GM23338 (cell line): ENCODE data around the gene RALBP1.

ENCODE experiments used
- CTCF ChIP-seq, 2 experiments: fragments of 200-600 bp in 1 of 2; sonication (generic) in 1 of 2; conservative IDR thresholded peaks; 2 replicates each; pipeline versions ENCODE4 v1.5.1 to v1.6.1; 2016 to 2017; ENCODE audit warnings: antibody characterized with exemption in 2 of 2, low read depth in 2 of 2, mild to moderate bottlenecking in 2 of 2, moderate library complexity in 1 of 2
- EZH2phosphoT487 ChIP-seq: fragments of 200-600 bp; sonication (generic); IDR thresholded peaks from one replicate; pipeline ENCODE4 v1.8.1; 2018; ENCODE audit warnings: antibody characterized with exemption; ENCODE audit not compliant: unreplicated experiment
- TF ChIP-seq, protein P1 (sequence below): IDR thresholded peaks from one replicate; pipeline ENCODE4 v1.6.1; 2018; ENCODE audit warnings: antibody characterized with exemption; ENCODE audit not compliant: unreplicated experiment

DNA sequence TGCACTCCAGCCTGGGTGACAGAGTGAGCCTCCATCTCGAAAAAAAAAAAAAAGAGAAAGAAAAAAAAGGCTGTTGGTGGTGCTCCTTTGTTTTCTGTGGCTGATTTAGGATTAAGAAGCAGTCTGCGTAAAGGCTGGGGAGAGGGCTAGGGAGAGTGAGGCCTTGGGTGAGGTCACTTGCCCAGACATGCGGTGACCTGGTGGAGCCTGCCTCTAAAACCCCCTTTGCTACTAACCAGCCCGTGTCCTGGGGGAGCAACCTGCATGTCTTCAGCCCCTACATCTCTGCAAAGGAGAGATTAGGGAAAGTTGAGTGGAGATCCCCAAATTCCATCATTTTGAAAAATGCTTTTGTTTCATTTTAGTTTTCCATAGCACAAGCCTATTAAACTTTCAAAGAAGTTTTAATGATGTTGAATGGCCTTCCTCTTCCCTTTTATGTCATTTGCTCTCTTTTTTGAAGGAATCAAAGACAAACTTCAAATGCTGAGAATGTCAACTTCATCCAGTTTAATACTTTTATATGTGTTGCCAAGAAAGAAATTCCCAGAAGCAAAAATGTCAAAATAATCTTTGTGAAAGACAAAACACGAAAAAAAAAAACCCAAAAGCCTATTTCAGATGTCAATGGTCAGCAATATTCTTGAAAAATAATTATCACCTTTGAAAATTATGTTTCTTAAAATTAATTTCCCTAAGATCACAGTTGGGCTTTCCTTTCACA lies 38.9 kb upstream of the RALBP1 start:
- no peak for TF ChIP-seq CTCF (conservative IDR thresholded peaks at IDR 0.05; ENCODE audit: low read depth in 2 of 2)
- TF ChIP-seq, protein P1, sequence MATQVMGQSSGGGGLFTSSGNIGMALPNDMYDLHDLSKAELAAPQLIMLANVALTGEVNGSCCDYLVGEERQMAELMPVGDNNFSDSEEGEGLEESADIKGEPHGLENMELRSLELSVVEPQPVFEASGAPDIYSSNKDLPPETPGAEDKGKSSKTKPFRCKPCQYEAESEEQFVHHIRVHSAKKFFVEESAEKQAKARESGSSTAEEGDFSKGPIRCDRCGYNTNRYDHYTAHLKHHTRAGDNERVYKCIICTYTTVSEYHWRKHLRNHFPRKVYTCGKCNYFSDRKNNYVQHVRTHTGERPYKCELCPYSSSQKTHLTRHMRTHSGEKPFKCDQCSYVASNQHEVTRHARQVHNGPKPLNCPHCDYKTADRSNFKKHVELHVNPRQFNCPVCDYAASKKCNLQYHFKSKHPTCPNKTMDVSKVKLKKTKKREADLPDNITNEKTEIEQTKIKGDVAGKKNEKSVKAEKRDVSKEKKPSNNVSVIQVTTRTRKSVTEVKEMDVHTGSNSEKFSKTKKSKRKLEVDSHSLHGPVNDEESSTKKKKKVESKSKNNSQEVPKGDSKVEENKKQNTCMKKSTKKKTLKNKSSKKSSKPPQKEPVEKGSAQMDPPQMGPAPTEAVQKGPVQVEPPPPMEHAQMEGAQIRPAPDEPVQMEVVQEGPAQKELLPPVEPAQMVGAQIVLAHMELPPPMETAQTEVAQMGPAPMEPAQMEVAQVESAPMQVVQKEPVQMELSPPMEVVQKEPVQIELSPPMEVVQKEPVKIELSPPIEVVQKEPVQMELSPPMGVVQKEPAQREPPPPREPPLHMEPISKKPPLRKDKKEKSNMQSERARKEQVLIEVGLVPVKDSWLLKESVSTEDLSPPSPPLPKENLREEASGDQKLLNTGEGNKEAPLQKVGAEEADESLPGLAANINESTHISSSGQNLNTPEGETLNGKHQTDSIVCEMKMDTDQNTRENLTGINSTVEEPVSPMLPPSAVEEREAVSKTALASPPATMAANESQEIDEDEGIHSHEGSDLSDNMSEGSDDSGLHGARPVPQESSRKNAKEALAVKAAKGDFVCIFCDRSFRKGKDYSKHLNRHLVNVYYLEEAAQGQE, result no peak
- no peak for TF ChIP-seq EZH2phosphoT487
